ENCODE measurements around the gene NR5A2. TPM values are rescaled to one million over a fixed set of nuclear protein-coding genes. Genes with fewer than 3 reads are reported as not detected.

The NR5A2 gene
- total RNA-seq, 4 donors from 2014 or later: 3.8 to 9.0 (median 4.5) TPM

GRCh38 chr1:199983531-199983930 is 44.0 kb upstream of the NR5A2 start:
- no peaks in the 10 kb centered on the region for H3K27me3 ChIP-seq
- TF ChIP-seq EP300 (IDR thresholded peaks at IDR 0.05): no peak
- TF ChIP-seq CTCF (IDR thresholded peaks at IDR 0.05): no peak
- TF ChIP-seq POLR2A (IDR thresholded peaks at IDR 0.05): no peak
- DNase-seq (ENCODE audit: low spot score in 2 of 2): no peak
- H3K4me1 ChIP-seq: no peaks in the 10 kb centered on the region
- no peaks in the 10 kb centered on the region for H3K9me3 ChIP-seq
- H3K36me3 ChIP-seq: no peaks in the 10 kb centered on the region
- H3K27ac ChIP-seq: no peak overlapping the region
- no peak overlapping the region for H3K4me3 ChIP-seq
- WGBS, 2 donors: 77 to 80% methylated on average over 3 of the region's 3 CpGs

- Histone ChIP-seq H3K4me1 (no peaks in the 10 kb centered on the region), H3K27me3 (no peaks in the 10 kb centered on the region), H3K4me3 (no peak overlapping the region), H3K36me3 (no peaks in the 10 kb centered on the region), H3K27ac (no peak overlapping the region), H3K9me3 (no peaks in the 10 kb centered on the region)
- TF ChIP-seq CTCF (IDR thresholded peaks at IDR 0.05) (no peak), POLR2A (IDR thresholded peaks at IDR 0.05) (no peak), EP300 (IDR thresholded peaks at IDR 0.05) (no peak)
- DNase-seq (ENCODE audit: low spot score in 2 of 2): no peak
- WGBS, 2 donors: 32 to 38% methylated on average over 3 of the region's 3 CpGs
These were observed 32.3 kb upstream of the NR5A2 start for GRCh38 chr1:199995096-199995685.

- Histone ChIP-seq H3K4me3 (no peak overlapping the region), H3K4me1 (no peaks in the 10 kb centered on the region), H3K27me3 (no peaks in the 10 kb centered on the region), H3K36me3 (no peaks in the 10 kb centered on the region), H3K27ac (no peak overlapping the region), H3K9me3 (no peaks in the 10 kb centered on the region)
- no peak for DNase-seq (ENCODE audit: low spot score in 2 of 2)
- 94 to 98% methylated on average over 6 of the region's 6 CpGs for WGBS, 2 donors
- no peak for TF ChIP-seq EP300 (IDR thresholded peaks at IDR 0.05)
- TF ChIP-seq POLR2A (IDR thresholded peaks at IDR 0.05): no peak
- no peak for TF ChIP-seq CTCF (IDR thresholded peaks at IDR 0.05)
These were observed 22.3 kb upstream of the NR5A2 start for GRCh38 chr1:200005165-200005564.

GRCh38 chr1:200006711-200007110 is 20.8 kb upstream of the NR5A2 start:
- Histone ChIP-seq H3K36me3 (no peaks in the 10 kb centered on the region), H3K27me3 (no peaks in the 10 kb centered on the region), H3K27ac (no peak overlapping the region), H3K9me3 (no peaks in the 10 kb centered on the region), H3K4me3 (no peak overlapping the region), H3K4me1 (no peaks in the 10 kb centered on the region)
- 58 to 67% methylated on average over 3 of the region's 3 CpGs for WGBS, 2 donors
- DNase-seq (ENCODE audit: low spot score in 2 of 2): no peak
- TF ChIP-seq CTCF (IDR thresholded peaks at IDR 0.05) (no peak), EP300 (IDR thresholded peaks at IDR 0.05) (no peak), POLR2A (IDR thresholded peaks at IDR 0.05) (no peak)

- Histone ChIP-seq H3K4me1 (no peaks in the 10 kb centered on the region), H3K4me3 (no peak overlapping the region), H3K27me3 (peaks cover 0 to 11% of the 10 kb centered on the region in 2 donors), H3K36me3 (no peaks in the 10 kb centered on the region), H3K9me3 (no peaks in the 10 kb centered on the region), H3K27ac (no peak overlapping the region)
- 81 to 88% methylated on average over 2 of the region's 2 CpGs for WGBS, 2 donors
- TF ChIP-seq EP300 (IDR thresholded peaks at IDR 0.05) (no peak), POLR2A (IDR thresholded peaks at IDR 0.05) (no peak), CTCF (IDR thresholded peaks at IDR 0.05) (no peak)
- no peak for DNase-seq (ENCODE audit: low spot score in 2 of 2)
These were observed 11.7 kb upstream of the NR5A2 start for GRCh38 chr1:200015811-200016210.
